Heart right ventricle (tissue), 16 donors: ENCODE results near the gene ACAN. TPM values are rescaled to one million over a fixed set of nuclear protein-coding genes. Genes with fewer than 3 reads are reported as not detected.

Experiments used
- ATAC-seq, 8 donors: fragments of 200-7000 bp; cut with Tn5 transposase; one replicate each; pipeline ENCODE4 v1.9.1; 2020; ENCODE audit warnings: mild to moderate bottlenecking in 8 of 8, moderate library complexity in 8 of 8, moderate number of reproducible peaks in 1 of 8
- DNase-seq, 2 donors: peaks; one replicate each; pipeline ENCODE4 v3.0.0-alpha.2; 2020
- H3K27ac ChIP-seq, 10 donors: fragments of 200-600 bp; sonication (generic) in 2 of 10; one replicate each; pipeline versions ENCODE4 v1.5.0 to v1.8.0; 2020 to 2022; ENCODE audit warnings: mild to moderate bottlenecking in 3 of 10
- H3K27me3 ChIP-seq, 7 donors: fragments of 200-600 bp; one replicate each; pipeline ENCODE4 v1.8.0; 2021 to 2022; ENCODE audit warnings: mild to moderate bottlenecking in 2 of 7
- H3K36me3 ChIP-seq, 9 donors: fragments of 200-600 bp; sonication (generic) in 1 of 9; one replicate each; pipeline versions ENCODE4 v1.5.0 to v1.8.0; 2020 to 2022; ENCODE audit warnings: mild to moderate bottlenecking in 2 of 9
- H3K4me1 ChIP-seq, 9 donors: fragments of 200-600 bp; sonication (generic) in 1 of 9; one replicate each; pipeline versions ENCODE4 v1.5.0 to v1.8.0; 2020 to 2022; ENCODE audit warnings: mild to moderate bottlenecking in 4 of 9
- H3K4me3 ChIP-seq, 10 donors: fragments of 200-600 bp; sonication (generic) in 2 of 10; one replicate each; pipeline versions ENCODE4 v1.5.0 to v1.8.0; 2020 to 2022; ENCODE audit warnings: mild to moderate bottlenecking in 7 of 10, moderate library complexity in 2 of 10
- H3K9me3 ChIP-seq, 11 donors: fragments of 200-600 bp in 10 of 11; sonication (generic) in 2 of 11; one replicate each; pipeline versions ENCODE4 v1.5.0 to v1.8.0; 2013 to 2022; ENCODE audit warnings: mild to moderate bottlenecking in 2 of 11, control low read depth in 1 of 11, moderate library complexity in 1 of 11
- WGBS, 2 donors: extraction: QIAGEN DNeasy Blood & Tissue Kit; methylation state at CpG; one replicate each; pipeline ENCODE4 v1.1.7; 2013; ENCODE audit warnings: inconsistent platforms in 1 of 2; 5-methylcytosine and 5-hydroxymethylcytosine counted together
- intact Hi-C, 10 donors: fragments of 100-400 bp; cut with DNase I; formaldehyde crosslinking; loops; one replicate each; pipeline versions ENCODE4 v1.11.1 to v1.14.2; 2022
- polyA plus RNA-seq, 2 donors: library from polyadenylated mRNA; stranded (reverse); fragments of 200-250 nt; gene quantifications; one replicate each; pipeline ENCODE4 v1.2.3, GENCODE V29; 2013
- total RNA-seq, 10 donors: library from RNA; stranded (reverse); fragmentation: NEBNext Ultra II Directional in 3 of 10; extraction: Animal tissue kit (Norgen Biotek cat#: 25700) in 3 of 10; gene quantifications; one replicate each; pipeline versions ENCODE4 v1.2.1 to v1.2.4, GENCODE V29; 2021 to 2023
- TF ChIP-seq, protein P1 (sequence below), 9 donors: fragments of 200-600 bp; sonication (generic) in 2 of 9; IDR thresholded peaks; one replicate each; pipeline versions ENCODE4 v1.5.0 to v1.8.0; 2021 to 2022; ENCODE audit warnings: antibody characterized with exemption in 9 of 9, mild to moderate bottlenecking in 5 of 9, moderate library complexity in 1 of 9
- donor health status: Arrhythmogenic right ventricular cardiomyopathy.
- donor health status: ischemic (EF 13 %, LVEDD 7.1; RV severe dilation, severe dysfunction).
- donor health status: healthy with polysubstance abuse.
- donor health status: DM: no; HTN: yes; CAD: no.
- donor health status: DM: no; HTN: no; CAD: no.
- donor health status: ischemic (EF 25% LVEDD 6.9; RV normal size, moderate dysfunction).
- donor health status: ischemic (EF 25% LVEDD 5.7; RV mildly dilated, moderate dysfunction).
- donor health status: healthy.
- donor health status: DM: yes; HTN: yes; CAD: no.
- donor health status: Ischemic cardiomyopathy.
- donor health status: ischemic (EF 35%, LVEDD 5.7; RV mildly dilated, moderate dysfunction).
- donor health status: nonischemic (EF 11% LVEDD 7.7; RV severe dilation, severe dysfunction).
- donor health status: DM: yes; HTN: yes; CAD: no.
- donor health status: PGD.
- donor health status: ischemic (EF 29% LVEDD 5.4; RV normal size, mild dysfunction).
- donor health status: nonischemic (EF 23%, LVEDD 6.1; RV moderate dilation, normal function).

The ACAN gene
- total and polyA plus RNA-seq, 12 donors: 0.08 to 0.66 (median 0.19) TPM; not detected in 2

GRCh38 chr15:88800026-88800425 lies 3.2 kb upstream of the ACAN start:
- 36 to 48% methylated on average over 1 of the region's 1 CpG for WGBS, 2 donors

GRCh38 chr15:88800738-88801137 lies 2.5 kb upstream of the ACAN start:
- TF ChIP-seq, protein P1, sequence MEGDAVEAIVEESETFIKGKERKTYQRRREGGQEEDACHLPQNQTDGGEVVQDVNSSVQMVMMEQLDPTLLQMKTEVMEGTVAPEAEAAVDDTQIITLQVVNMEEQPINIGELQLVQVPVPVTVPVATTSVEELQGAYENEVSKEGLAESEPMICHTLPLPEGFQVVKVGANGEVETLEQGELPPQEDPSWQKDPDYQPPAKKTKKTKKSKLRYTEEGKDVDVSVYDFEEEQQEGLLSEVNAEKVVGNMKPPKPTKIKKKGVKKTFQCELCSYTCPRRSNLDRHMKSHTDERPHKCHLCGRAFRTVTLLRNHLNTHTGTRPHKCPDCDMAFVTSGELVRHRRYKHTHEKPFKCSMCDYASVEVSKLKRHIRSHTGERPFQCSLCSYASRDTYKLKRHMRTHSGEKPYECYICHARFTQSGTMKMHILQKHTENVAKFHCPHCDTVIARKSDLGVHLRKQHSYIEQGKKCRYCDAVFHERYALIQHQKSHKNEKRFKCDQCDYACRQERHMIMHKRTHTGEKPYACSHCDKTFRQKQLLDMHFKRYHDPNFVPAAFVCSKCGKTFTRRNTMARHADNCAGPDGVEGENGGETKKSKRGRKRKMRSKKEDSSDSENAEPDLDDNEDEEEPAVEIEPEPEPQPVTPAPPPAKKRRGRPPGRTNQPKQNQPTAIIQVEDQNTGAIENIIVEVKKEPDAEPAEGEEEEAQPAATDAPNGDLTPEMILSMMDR (IDR thresholded peaks at IDR 0.05): no peak
- no peak overlapping the region for H3K4me3 ChIP-seq
- no peak for DNase-seq
- peaks cover 0 to 11% (median 3%) of the 10 kb centered on the region in 9 donors for H3K4me1 ChIP-seq
- H3K36me3 ChIP-seq: no peaks in the 10 kb centered on the region
- peaks cover 0 to 95% (median 82%) of the 10 kb centered on the region in 7 donors for H3K27me3 ChIP-seq
- 73 to 87% methylated on average over 4 of the region's 4 CpGs for WGBS, 2 donors
- ATAC-seq: no peak
- intact Hi-C loops: no loop called here
- H3K9me3 ChIP-seq: no peaks in the 10 kb centered on the region
- no peak overlapping the region for H3K27ac ChIP-seq

More at GRCh38 chr15:88800026-88800425, 3.2 kb upstream of the ACAN start:
- Histone ChIP-seq H3K9me3 (no peaks in the 10 kb centered on the region), H3K4me1 (peaks cover 0 to 11% (median 3%) of the 10 kb centered on the region in 9 donors), H3K27ac (no peak overlapping the region), H3K27me3 (peaks cover 0 to 95% (median 83%) of the 10 kb centered on the region in 7 donors), H3K4me3 (no peak overlapping the region), H3K36me3 (no peaks in the 10 kb centered on the region)
- TF ChIP-seq, protein P1 (IDR thresholded peaks at IDR 0.05): no peak
- no peak for DNase-seq
- intact Hi-C loops: no loop called here
- ATAC-seq: no peak

- TF ChIP-seq, protein P1 (IDR thresholded peaks at IDR 0.05): no peak
- WGBS, 2 donors: 12 to 16% methylated on average over 20 of the region's 20 CpGs
- H3K9me3 ChIP-seq: no peaks in the 10 kb centered on the region
- peak overlapping the region in 7 of 10 donors; percentile 12 to 40 (median 37) for H3K4me3 ChIP-seq
- DNase-seq (no peak), ATAC-seq (no peak)
- intact Hi-C loops: no loop called here
- no peak overlapping the region for H3K27ac ChIP-seq
- H3K4me1 ChIP-seq: peaks cover 0 to 11% (median 3%) of the 10 kb centered on the region in 9 donors
- peaks cover 0 to 96% (median 86%) of the 10 kb centered on the region in 7 donors for H3K27me3 ChIP-seq
- no peaks in the 10 kb centered on the region for H3K36me3 ChIP-seq
Observed at GRCh38 chr15:88802250-88802990, 816 bp upstream of the ACAN start.

DNA sequence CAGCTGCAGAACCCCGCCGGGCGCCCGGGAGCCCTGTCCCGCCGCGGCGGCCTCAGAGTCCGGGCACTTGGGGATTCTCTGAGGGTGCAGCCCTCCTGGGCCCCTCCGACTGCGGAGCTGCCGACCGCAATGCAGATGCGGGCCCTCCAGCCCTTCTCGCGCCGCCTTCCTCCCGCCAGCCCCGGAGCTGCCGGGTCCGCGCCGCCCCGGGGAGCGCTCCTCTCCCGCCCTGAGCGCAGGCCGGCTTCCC lies 320 bp upstream of the ACAN start:
- TF ChIP-seq, protein P1 (IDR thresholded peaks at IDR 0.05): no peak
- peaks cover 0 to 93% (median 85%) of the 10 kb centered on the region in 7 donors for H3K27me3 ChIP-seq
- peaks cover 0 to 11% (median 3%) of the 10 kb centered on the region in 9 donors for H3K4me1 ChIP-seq
- no peak for ATAC-seq
- H3K27ac ChIP-seq: no peak overlapping the region
- 1% methylated on average over 27 to 28 of the region's 28 CpGs for WGBS, 2 donors
- H3K36me3 ChIP-seq: no peaks in the 10 kb centered on the region
- DNase-seq: no peak
- H3K9me3 ChIP-seq: no peaks in the 10 kb centered on the region
- H3K4me3 ChIP-seq: peak overlapping the region; percentile 3 to 40 (median 30)
- intact Hi-C loops: no loop called here
